ENCODE measurements around the gene KRT28. TPM values are rescaled to one million over a fixed set of nuclear protein-coding genes. Genes with fewer than 3 reads are reported as not detected.

The KRT28 gene
- total and polyA plus RNA-seq, 2 experiments from 2014 or later: not detected

DNA sequence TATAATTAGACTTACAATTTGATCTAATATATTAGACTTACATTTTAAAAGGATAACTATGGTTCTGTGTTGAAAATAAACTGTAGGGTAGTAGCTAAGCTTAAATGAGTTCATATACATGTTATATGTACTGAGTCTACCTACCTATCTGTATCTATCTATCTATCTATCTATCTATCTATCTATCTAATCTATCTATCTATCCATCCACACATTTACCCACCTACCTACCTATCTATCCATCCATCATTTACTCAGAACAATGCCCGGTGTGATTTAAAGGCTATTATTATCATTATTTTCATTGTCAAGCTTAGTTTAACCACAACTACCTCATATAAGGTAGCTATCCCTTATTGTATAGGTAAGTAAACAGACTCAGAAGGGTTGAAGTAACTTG lies 15.6 kb upstream of the KRT28 start:
- Mint-ChIP-seq H3K4me3 (no peak overlapping the region), H3K4me1 (0 out of 3 replicates have a peak, but pooled peaks cover 2% of the 10 kb centered on the region), H3K27me3 (ENCODE audit: insufficient read depth, low read depth, poor library complexity) (peaks cover 3% of the 10 kb centered on the region), H3K27ac (no peak overlapping the region), H3K36me3 (ENCODE audit: low read depth) (peaks cover 8% of the 10 kb centered on the region; the same call in 2 of the 3 replicates), H3K9me3 (no peaks in the 10 kb centered on the region; the same call in 2 of the 3 replicates)
- ATAC-seq (no peak), DNase-seq (ENCODE audit: low spot score) (no peak)
- Histone ChIP-seq H3K79me2 (replicated peaks; ENCODE audit: insufficient read depth) (no peaks in the 10 kb centered on the region), H3K27ac (ENCODE audit: low read depth) (no peak overlapping the region), H4K20me1 (replicated peaks; ENCODE audit: insufficient read depth) (no peaks in the 10 kb centered on the region), H3K36me3 (ENCODE audit: insufficient read depth) (peaks cover 5% of the 10 kb centered on the region; the same call in 1 of the 2 replicates), H3F3A (replicated peaks; ENCODE audit: low read depth) (peaks cover 6% of the 10 kb centered on the region; the same call in 1 of the 2 replicates), H3K4me3 (no peak overlapping the region), H3K4me2 (no peak overlapping the region), H3K9me2 (ENCODE audit: insufficient read depth) (peaks cover 2% of the 10 kb centered on the region; the same call in 1 of the 2 replicates), H3K4me1 (ENCODE audit: insufficient read depth) (peaks cover 10% of the 10 kb centered on the region; the same call in 1 of the 2 replicates), H2AFZ (no peak overlapping the region), H3K27me3 (ENCODE audit: insufficient read depth) (peaks cover 19% of the 10 kb centered on the region; the same call in 1 of the 2 replicates)
- TF ChIP-seq, protein P1, sequence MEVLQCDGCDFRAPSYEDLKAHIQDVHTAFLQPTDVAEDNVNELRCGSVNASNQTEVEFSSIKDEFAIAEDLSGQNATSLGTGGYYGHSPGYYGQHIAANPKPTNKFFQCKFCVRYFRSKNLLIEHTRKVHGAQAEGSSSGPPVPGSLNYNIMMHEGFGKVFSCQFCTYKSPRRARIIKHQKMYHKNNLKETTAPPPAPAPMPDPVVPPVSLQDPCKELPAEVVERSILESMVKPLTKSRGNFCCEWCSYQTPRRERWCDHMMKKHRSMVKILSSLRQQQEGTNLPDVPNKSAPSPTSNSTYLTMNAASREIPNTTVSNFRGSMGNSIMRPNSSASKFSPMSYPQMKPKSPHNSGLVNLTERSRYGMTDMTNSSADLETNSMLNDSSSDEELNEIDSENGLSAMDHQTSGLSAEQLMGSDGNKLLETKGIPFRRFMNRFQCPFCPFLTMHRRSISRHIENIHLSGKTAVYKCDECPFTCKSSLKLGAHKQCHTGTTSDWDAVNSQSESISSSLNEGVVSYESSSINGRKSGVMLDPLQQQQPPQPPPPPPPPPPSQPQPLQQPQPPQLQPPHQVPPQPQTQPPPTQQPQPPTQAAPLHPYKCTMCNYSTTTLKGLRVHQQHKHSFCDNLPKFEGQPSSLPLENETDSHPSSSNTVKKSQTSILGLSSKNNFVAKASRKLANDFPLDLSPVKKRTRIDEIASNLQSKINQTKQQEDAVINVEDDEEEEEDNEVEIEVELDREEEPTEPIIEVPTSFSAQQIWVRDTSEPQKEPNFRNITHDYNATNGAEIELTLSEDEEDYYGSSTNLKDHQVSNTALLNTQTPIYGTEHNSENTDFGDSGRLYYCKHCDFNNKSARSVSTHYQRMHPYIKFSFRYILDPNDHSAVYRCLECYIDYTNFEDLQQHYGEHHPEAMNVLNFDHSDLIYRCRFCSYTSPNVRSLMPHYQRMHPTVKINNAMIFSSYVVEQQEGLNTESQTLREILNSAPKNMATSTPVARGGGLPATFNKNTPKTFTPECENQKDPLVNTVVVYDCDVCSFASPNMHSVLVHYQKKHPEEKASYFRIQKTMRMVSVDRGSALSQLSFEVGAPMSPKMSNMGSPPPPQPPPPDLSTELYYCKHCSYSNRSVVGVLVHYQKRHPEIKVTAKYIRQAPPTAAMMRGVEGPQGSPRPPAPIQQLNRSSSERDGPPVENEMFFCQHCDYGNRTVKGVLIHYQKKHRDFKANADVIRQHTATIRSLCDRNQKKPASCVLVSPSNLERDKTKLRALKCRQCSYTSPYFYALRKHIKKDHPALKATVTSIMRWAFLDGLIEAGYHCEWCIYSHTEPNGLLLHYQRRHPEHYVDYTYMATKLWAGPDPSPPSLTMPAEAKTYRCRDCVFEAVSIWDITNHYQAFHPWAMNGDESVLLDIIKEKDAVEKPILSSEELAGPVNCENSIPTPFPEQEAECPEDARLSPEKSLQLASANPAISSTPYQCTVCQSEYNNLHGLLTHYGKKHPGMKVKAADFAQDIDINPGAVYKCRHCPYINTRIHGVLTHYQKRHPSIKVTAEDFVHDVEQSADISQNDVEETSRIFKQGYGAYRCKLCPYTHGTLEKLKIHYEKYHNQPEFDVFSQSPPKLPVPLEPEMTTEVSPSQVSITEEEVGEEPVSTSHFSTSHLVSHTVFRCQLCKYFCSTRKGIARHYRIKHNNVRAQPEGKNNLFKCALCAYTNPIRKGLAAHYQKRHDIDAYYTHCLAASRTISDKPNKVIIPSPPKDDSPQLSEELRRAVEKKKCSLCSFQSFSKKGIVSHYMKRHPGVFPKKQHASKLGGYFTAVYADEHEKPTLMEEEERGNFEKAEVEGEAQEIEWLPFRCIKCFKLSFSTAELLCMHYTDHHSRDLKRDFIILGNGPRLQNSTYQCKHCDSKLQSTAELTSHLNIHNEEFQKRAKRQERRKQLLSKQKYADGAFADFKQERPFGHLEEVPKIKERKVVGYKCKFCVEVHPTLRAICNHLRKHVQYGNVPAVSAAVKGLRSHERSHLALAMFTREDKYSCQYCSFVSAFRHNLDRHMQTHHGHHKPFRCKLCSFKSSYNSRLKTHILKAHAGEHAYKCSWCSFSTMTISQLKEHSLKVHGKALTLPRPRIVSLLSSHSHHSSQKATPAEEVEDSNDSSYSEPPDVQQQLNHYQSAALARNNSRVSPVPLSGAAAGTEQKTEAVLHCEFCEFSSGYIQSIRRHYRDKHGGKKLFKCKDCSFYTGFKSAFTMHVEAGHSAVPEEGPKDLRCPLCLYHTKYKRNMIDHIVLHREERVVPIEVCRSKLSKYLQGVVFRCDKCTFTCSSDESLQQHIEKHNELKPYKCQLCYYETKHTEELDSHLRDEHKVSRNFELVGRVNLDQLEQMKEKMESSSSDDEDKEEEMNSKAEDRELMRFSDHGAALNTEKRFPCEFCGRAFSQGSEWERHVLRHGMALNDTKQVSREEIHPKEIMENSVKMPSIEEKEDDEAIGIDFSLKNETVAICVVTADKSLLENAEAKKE (CRISPR knock-in tag; IDR thresholded peaks at IDR 0.05): no peak
- TF ChIP-seq ZNF114 (CRISPR knock-in tag; IDR thresholded peaks at IDR 0.05) (no peak), CREB1 (CRISPR knock-in tag; IDR thresholded peaks at IDR 0.05; ENCODE audit: low read depth) (no peak), EZH2phosphoT487 (IDR thresholded peaks at IDR 0.05; ENCODE audit: unreplicated experiment) (no peak), ZNF331 (CRISPR knock-in tag; IDR thresholded peaks at IDR 0.05; ENCODE audit: low read depth) (no peak), POLR2AphosphoS5 (IDR thresholded peaks at IDR 0.05; ENCODE audit: low read depth) (no peak), STAT1 (IDR thresholded peaks at IDR 0.05; ENCODE audit: unreplicated experiment) (no peak), JUNB (IDR thresholded peaks at IDR 0.05; ENCODE audit: unreplicated experiment) (no peak)
- TF ChIP-seq, protein P2, sequence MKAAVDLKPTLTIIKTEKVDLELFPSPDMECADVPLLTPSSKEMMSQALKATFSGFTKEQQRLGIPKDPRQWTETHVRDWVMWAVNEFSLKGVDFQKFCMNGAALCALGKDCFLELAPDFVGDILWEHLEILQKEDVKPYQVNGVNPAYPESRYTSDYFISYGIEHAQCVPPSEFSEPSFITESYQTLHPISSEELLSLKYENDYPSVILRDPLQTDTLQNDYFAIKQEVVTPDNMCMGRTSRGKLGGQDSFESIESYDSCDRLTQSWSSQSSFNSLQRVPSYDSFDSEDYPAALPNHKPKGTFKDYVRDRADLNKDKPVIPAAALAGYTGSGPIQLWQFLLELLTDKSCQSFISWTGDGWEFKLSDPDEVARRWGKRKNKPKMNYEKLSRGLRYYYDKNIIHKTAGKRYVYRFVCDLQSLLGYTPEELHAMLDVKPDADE (IDR thresholded peaks at IDR 0.05): no peak
- TF ChIP-seq, protein P3, sequence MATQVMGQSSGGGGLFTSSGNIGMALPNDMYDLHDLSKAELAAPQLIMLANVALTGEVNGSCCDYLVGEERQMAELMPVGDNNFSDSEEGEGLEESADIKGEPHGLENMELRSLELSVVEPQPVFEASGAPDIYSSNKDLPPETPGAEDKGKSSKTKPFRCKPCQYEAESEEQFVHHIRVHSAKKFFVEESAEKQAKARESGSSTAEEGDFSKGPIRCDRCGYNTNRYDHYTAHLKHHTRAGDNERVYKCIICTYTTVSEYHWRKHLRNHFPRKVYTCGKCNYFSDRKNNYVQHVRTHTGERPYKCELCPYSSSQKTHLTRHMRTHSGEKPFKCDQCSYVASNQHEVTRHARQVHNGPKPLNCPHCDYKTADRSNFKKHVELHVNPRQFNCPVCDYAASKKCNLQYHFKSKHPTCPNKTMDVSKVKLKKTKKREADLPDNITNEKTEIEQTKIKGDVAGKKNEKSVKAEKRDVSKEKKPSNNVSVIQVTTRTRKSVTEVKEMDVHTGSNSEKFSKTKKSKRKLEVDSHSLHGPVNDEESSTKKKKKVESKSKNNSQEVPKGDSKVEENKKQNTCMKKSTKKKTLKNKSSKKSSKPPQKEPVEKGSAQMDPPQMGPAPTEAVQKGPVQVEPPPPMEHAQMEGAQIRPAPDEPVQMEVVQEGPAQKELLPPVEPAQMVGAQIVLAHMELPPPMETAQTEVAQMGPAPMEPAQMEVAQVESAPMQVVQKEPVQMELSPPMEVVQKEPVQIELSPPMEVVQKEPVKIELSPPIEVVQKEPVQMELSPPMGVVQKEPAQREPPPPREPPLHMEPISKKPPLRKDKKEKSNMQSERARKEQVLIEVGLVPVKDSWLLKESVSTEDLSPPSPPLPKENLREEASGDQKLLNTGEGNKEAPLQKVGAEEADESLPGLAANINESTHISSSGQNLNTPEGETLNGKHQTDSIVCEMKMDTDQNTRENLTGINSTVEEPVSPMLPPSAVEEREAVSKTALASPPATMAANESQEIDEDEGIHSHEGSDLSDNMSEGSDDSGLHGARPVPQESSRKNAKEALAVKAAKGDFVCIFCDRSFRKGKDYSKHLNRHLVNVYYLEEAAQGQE (IDR thresholded peaks at IDR 0.05; ENCODE audit: unreplicated experiment): no peak
- TF ChIP-seq, protein P4, sequence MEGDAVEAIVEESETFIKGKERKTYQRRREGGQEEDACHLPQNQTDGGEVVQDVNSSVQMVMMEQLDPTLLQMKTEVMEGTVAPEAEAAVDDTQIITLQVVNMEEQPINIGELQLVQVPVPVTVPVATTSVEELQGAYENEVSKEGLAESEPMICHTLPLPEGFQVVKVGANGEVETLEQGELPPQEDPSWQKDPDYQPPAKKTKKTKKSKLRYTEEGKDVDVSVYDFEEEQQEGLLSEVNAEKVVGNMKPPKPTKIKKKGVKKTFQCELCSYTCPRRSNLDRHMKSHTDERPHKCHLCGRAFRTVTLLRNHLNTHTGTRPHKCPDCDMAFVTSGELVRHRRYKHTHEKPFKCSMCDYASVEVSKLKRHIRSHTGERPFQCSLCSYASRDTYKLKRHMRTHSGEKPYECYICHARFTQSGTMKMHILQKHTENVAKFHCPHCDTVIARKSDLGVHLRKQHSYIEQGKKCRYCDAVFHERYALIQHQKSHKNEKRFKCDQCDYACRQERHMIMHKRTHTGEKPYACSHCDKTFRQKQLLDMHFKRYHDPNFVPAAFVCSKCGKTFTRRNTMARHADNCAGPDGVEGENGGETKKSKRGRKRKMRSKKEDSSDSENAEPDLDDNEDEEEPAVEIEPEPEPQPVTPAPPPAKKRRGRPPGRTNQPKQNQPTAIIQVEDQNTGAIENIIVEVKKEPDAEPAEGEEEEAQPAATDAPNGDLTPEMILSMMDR (conservative IDR thresholded peaks at IDR 0.05; ENCODE audit: low read depth in 2 of 2): no peak

All from GM23338 (cell line).